Measurements from ENCODE around the gene ERP44. TPM values are rescaled to one million over a fixed set of nuclear protein-coding genes. Genes with fewer than 3 reads are reported as not detected.
"Not testable (repeated sequence)": the region's sequence is repeated elsewhere in the genome, so short reads cannot be mapped to it uniquely, and the experiment has no call there.

ERP44 gene
- total RNA-seq = 10 to 100 TPM; 16.8 to 21.4 (median 18.5) TPM
- long read RNA-seq, full-length matches to known transcripts = 39 of 40 reads
- long read RNA-seq, partial matches to known transcripts = 0 of 40 reads
- long read RNA-seq, other reads (novel, unspliced or antisense) = 1 of 40 reads

GRCh38 chr9:100098887-100099721 lies at the start of gene ERP44, which contains the start of gene INVS:
Gene ERP44, minus strand, starts transcription at chr9:100099000. Its CDS starts 160 bp downstream, at chr9:100098840.
Gene INVS, plus strand, starts transcription at chr9:100099243. Its CDS starts 5,279 bp downstream, at chr9:100104522.
- peak; percentile 95 to 99 (median 96) for ATAC-seq
- WGBS (ENCODE audit: insufficient coverage, low coverage, low lambda C conversion rate, missing lambda C conversion rate) = 0% methylated on average over 25 of the region's 54 CpGs
- TF ChIP-seq POLR2A (IDR thresholded peaks at IDR 0.05) = peak; percentile 90
- no peak for TF ChIP-seq CTCF (IDR thresholded peaks at IDR 0.05)

DNA sequence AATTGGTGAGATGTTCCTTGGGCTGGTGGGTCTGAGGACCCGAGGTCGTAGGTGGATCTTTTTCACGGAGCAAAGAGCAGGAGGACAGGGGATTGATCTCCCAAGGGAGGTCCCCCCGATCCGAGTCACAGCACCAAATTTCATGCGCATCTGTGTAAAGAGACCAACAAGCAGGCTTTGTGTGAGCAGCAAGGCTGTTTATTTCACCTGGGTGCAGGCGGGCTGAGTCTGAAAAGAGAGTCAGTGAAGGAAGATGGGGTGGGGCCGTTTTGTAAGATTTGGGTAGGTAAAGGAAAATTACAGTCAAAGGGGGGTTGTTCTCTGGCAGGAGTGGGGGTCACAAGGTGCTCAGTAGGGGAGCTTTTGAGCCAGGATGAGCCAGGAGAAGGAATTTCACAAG lies 47.2 kb upstream of the ERP44 start:
- ATAC-seq; H3K9me3 ChIP-seq; H3K27me3 ChIP-seq; H3K4me3 ChIP-seq; H3K27ac ChIP-seq; H3K4me1 ChIP-seq; H3K36me3 ChIP-seq; DNase-seq; intact Hi-C loops (cut with DNase I): not testable (repeated sequence)
- WGBS (ENCODE audit: insufficient coverage, low coverage, low lambda C conversion rate, missing lambda C conversion rate) = 89% methylated on average over 3 of the region's 8 CpGs

More at GRCh38 chr9:100098887-100099721, at the start of gene ERP44, which contains the start of gene INVS:
- H3K4me3 ChIP-seq = peak within 1 kb of the TSS; percentile 84 to 98 (median 95)
- peak within 1 kb of the TSS; percentile 73 to 84 (median 79) for H3K27ac ChIP-seq
- intact Hi-C loops (cut with DNase I) = no loop called here
- H3K9me3 ChIP-seq = no peaks in the 10 kb centered on the region
- H3K36me3 ChIP-seq = peaks cover 0 to 4% (median 0%) of the 10 kb centered on the region in 4 donors
- H3K27me3 ChIP-seq = no peaks in the 10 kb centered on the region
- H3K4me1 ChIP-seq = peaks cover 0 to 42% (median 3%) of the 10 kb centered on the region in 4 donors
- peak; percentile 99 to 100 (median 99) for DNase-seq

GRCh38 chr9:100145167-100145934 lies 46.6 kb upstream of the ERP44 start:
- ATAC-seq; H3K4me1 ChIP-seq; H3K4me3 ChIP-seq; DNase-seq; H3K36me3 ChIP-seq; H3K27me3 ChIP-seq; H3K9me3 ChIP-seq; intact Hi-C loops (cut with DNase I); H3K27ac ChIP-seq: not testable (repeated sequence)
- 88% methylated on average over 12 of the region's 15 CpGs for whole genome bisulfite sequencing (ENCODE audit: insufficient coverage, low coverage, low lambda C conversion rate, missing lambda C conversion rate)

DNA sequence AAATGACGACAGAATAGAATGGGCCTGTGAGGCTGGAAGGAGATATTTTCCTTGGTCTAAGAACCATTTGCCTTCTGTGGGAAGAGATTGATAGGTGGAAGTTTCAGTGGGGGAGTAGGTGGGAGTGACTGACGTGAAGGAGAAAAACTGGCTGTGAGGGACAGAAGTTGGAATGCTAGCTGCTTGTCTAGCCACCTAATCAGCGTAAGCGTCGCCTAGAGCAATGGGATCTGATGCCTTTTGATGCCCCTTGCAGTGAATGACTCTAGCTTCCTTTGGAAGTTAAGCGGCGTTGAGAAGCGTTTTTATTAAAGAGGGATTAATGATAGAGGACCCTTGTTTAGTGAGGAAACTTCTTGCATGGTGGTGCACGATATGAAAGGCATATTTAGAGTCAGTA lies 43.1 kb upstream of the ERP44 start:
- H3K9me3 ChIP-seq; DNase-seq; ATAC-seq; H3K4me1 ChIP-seq; H3K27ac ChIP-seq; intact Hi-C loops (cut with DNase I); H3K4me3 ChIP-seq; H3K36me3 ChIP-seq; H3K27me3 ChIP-seq: not testable (repeated sequence)
- WGBS (ENCODE audit: insufficient coverage, low coverage, low lambda C conversion rate, missing lambda C conversion rate) = 97% methylated on average over 9 of the region's 9 CpGs

DNA sequence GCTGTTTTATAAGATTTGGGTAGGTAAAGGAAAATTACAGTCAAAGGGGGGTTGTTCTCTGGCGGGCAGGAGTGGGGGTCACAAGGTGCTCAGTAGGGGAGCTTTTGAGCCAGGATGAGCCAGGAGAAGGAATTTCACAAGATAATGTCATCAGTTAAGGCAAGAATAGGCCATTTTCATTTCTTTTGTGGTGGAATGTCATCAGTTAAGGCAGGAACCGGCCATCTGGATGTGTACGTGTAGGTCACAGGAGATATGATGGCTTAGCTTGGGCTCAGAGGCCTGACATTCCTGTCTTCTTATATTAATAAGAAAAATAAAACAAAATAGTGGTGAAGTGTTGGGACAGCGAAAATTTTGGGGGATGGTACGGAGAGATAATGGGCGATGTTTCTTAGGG lies 41.5 kb upstream of the ERP44 start:
- WGBS (ENCODE audit: insufficient coverage, low coverage, low lambda C conversion rate, missing lambda C conversion rate) = 97% methylated on average over 5 of the region's 6 CpGs
- DNase-seq; intact Hi-C loops (cut with DNase I); H3K4me3 ChIP-seq; H3K27me3 ChIP-seq; H3K4me1 ChIP-seq; H3K27ac ChIP-seq; H3K36me3 ChIP-seq; H3K9me3 ChIP-seq; ATAC-seq: not testable (repeated sequence)

GRCh38 chr9:100136799-100137198 lies 38.0 kb upstream of the ERP44 start:
- intact Hi-C loops (cut with DNase I); H3K9me3 ChIP-seq; H3K27me3 ChIP-seq; ATAC-seq; H3K4me1 ChIP-seq; H3K4me3 ChIP-seq; DNase-seq; H3K36me3 ChIP-seq; H3K27ac ChIP-seq: not testable (repeated sequence)
- 86% methylated on average over 4 of the region's 5 CpGs for WGBS (ENCODE audit: insufficient coverage, low coverage, low lambda C conversion rate, missing lambda C conversion rate)
- peak in 1 of 4 donors; percentile 16 for TF ChIP-seq CTCF (IDR thresholded peaks at IDR 0.05)

Data from right lobe of liver (tissue), 6 donors.